GM21576 (cell line): ENCODE data around the gene PYROXD2.

Experiments used
- ATAC-seq: cut with Tn5 transposase; IDR thresholded peaks from one replicate; pipeline ENCODE4 v1.9.1; 2021; ENCODE audit warnings: mild to moderate bottlenecking, moderate library complexity; ENCODE audit not compliant: unreplicated experiment

PYROXD2 gene

GRCh38 chr10:98416606-98417388 lies 1.8 kb upstream of the PYROXD2 start:
- ATAC-seq, result no peak

- ATAC-seq, result no peak
These were observed 743 bp upstream of the PYROXD2 start for GRCh38 chr10:98415731-98416119.

GRCh38 chr10:98414578-98414931 lies 427 bp downstream of the PYROXD2 start:
- no peak for ATAC-seq

- no peak for ATAC-seq
These were observed 3.2 kb downstream of the PYROXD2 start for GRCh38 chr10:98411768-98412167.

- no peak for ATAC-seq
These were observed 3.8 kb downstream of the PYROXD2 start for GRCh38 chr10:98411166-98411565.

GRCh38 chr10:98410759-98411158 lies 4.2 kb downstream of the PYROXD2 start:
- no peak for ATAC-seq

- no peak for ATAC-seq
These were observed 4.7 kb downstream of the PYROXD2 start for GRCh38 chr10:98410135-98410743.

- ATAC-seq, result no peak
These were observed 6.2 kb downstream of the PYROXD2 start for GRCh38 chr10:98408799-98409198.

- no peak for ATAC-seq
These were observed 7.2 kb downstream of the PYROXD2 start for GRCh38 chr10:98407744-98408241.

- no peak for ATAC-seq
These were observed 7.8 kb downstream of the PYROXD2 start for GRCh38 chr10:98407017-98407743.

- ATAC-seq, result no peak
These were observed 9.6 kb downstream of the PYROXD2 start for GRCh38 chr10:98405422-98405821.

- ATAC-seq, result no peak
These were observed 10.2 kb downstream of the PYROXD2 start for GRCh38 chr10:98404571-98405359.

GRCh38 chr10:98403812-98404504 lies 11.0 kb downstream of the PYROXD2 start:
- ATAC-seq, result no peak

GRCh38 chr10:98402931-98403718 lies 11.9 kb downstream of the PYROXD2 start:
- no peak for ATAC-seq

GRCh38 chr10:98402478-98402877 lies 12.5 kb downstream of the PYROXD2 start:
- ATAC-seq, result no peak

GRCh38 chr10:98400482-98400881 lies 14.5 kb downstream of the PYROXD2 start:
- no peak for ATAC-seq

- ATAC-seq, result no peak
These were observed 15.2 kb downstream of the PYROXD2 start for GRCh38 chr10:98399784-98400183.

- ATAC-seq, result no peak
These were observed 17.8 kb downstream of the PYROXD2 start for GRCh38 chr10:98397089-98397600.
